K562 (cell line): ENCODE results near the gene MALAT1. TPM values are rescaled to one million over a fixed set of nuclear protein-coding genes. Genes with fewer than 3 reads are reported as not detected.

ENCODE experiments used
- BDP1 ChIP-seq: IDR thresholded peaks from 3 replicates; pipeline ENCODE4 v1.6.1; 2011; ENCODE audit not compliant: insufficient read length, insufficient read depth
- CGGBP1 ChIP-seq: fragments of 250-450 bp; sonication (Bioruptor Pico); IDR thresholded peaks from 2 replicates; pipeline ENCODE4 v1.9.0; 2021; ENCODE audit warnings: mild to moderate bottlenecking
- E2F5 ChIP-seq: sonication (generic); formaldehyde crosslinking; IDR thresholded peaks from 2 replicates; pipeline ENCODE4 v1.8.0; 2022; ENCODE audit warnings: mild to moderate bottlenecking, missing genetic modification reagents
- E4F1 ChIP-seq: fragments of 250-450 bp; sonication (Bioruptor Pico); IDR thresholded peaks from 2 replicates; pipeline ENCODE4 v1.5.0; 2021; ENCODE audit warnings: mild to moderate bottlenecking, borderline replicate concordance
- EWSR1 ChIP-seq: fragments of 450-650 bp; IDR thresholded peaks from 2 replicates; pipeline ENCODE4 v1.6.1; 2018; ENCODE audit warnings: borderline replicate concordance, mild to moderate bottlenecking, low read depth, moderate library complexity; ENCODE audit not compliant: partially characterized antibody
- EZH2 ChIP-seq: IDR thresholded peaks from 2 replicates; pipeline ENCODE4 v1.6.1; 2012; ENCODE audit warnings: low read depth, mild to moderate bottlenecking, inconsistent platforms, low read length, borderline replicate concordance
- FIP1L1 ChIP-seq: fragments of 200-400 bp; formaldehyde crosslinking; IDR thresholded peaks from 2 replicates; pipeline ENCODE4 v1.6.1; 2018; ENCODE audit warnings: mild to moderate bottlenecking, low read depth, low read length; ENCODE audit not compliant: poor library complexity, severe bottlenecking
- KDM2B ChIP-seq: fragments of 250-450 bp; sonication (Bioruptor Pico); IDR thresholded peaks from 2 replicates; pipeline ENCODE4 v1.8.0; 2021; ENCODE audit warnings: mild to moderate bottlenecking, moderate library complexity
- KLF13 ChIP-seq: fragments of 450-650 bp; IDR thresholded peaks from 2 replicates; pipeline ENCODE4 v1.6.1; 2016; ENCODE audit warnings: missing genetic modification characterization, low read depth, mild to moderate bottlenecking, missing compliant biosample characterization, moderate library complexity, borderline replicate concordance
- MNT ChIP-seq, 2 experiments: fragments of 450-650 bp; conservative IDR thresholded peaks; 2 replicates each; pipeline ENCODE4 v1.6.1; 2017; ENCODE audit warnings: mild to moderate bottlenecking in 2 of 2, moderate library complexity in 2 of 2
- RNF2 ChIP-seq: sonication (generic); IDR thresholded peaks from 2 replicates; pipeline ENCODE4 v1.6.1; 2016
- SMAD4 ChIP-seq: fragments of 250-450 bp; sonication (Bioruptor Pico); conservative IDR thresholded peaks from 2 replicates; pipeline ENCODE4 v1.8.0; 2021; ENCODE audit warnings: inconsistent platforms, mild to moderate bottlenecking, moderate library complexity
- SMARCB1 ChIP-seq: IDR thresholded peaks from 2 replicates; pipeline ENCODE4 v1.6.1; 2011; ENCODE audit warnings: improper control_type of control experiment, low read depth; ENCODE audit not compliant: insufficient read length
- SRSF3 ChIP-seq: fragments of 200-400 bp; formaldehyde crosslinking; IDR thresholded peaks from 2 replicates; pipeline ENCODE4 v1.6.1; 2016; ENCODE audit warnings: mild to moderate bottlenecking, low read length, moderate library complexity; ENCODE audit not compliant: insufficient read depth
- TFAP4 ChIP-seq: sonication (generic); formaldehyde crosslinking; IDR thresholded peaks from 2 replicates; pipeline ENCODE4 v1.8.0; 2022; ENCODE audit warnings: missing genetic modification reagents, mild to moderate bottlenecking, moderate library complexity, borderline replicate concordance
- ZNF518B ChIP-seq: fragments of 250-450 bp; sonication (Bioruptor Pico); IDR thresholded peaks from 2 replicates; pipeline ENCODE4 v1.5.0; 2021; ENCODE audit warnings: mild to moderate bottlenecking, moderate library complexity
- ZNF583 ChIP-seq: fragments of 250-450 bp; sonication (Bioruptor Pico); IDR thresholded peaks from 2 replicates; pipeline ENCODE4 v1.4.0; 2020
- polyA plus RNA-seq, 8 experiments: library from polyadenylated mRNA; depleted of rRNA in 4 of 8; stranded (reverse) in 5 of 8; unstranded in 3 of 8; fragments of >200 nt; fragmentation: Nextera tagmentation in 2 of 8; fragmentation: Illumina TruSeq in 1 of 8; extraction: Ambion mirVana in 2 of 8; extraction: Trizol in 1 of 8; gene quantifications; 2 replicates each; pipeline versions ENCODE4 v1.2.1 to v1.2.3, GENCODE V29; 2011 to 2014; ENCODE audit warnings: inconsistent platforms in 1 of 8, missing spikeins in 1 of 8
- total RNA-seq, 7 experiments: library from RNA; depleted of rRNA in 6 of 7; stranded (reverse); fragments of >200 nt in 6 of 7; fragmentation: Illumina TruSeq in 2 of 7; extraction: Trizol in 2 of 7; gene quantifications; 2 replicates each; pipeline versions ENCODE4 v1.2.1 to v1.2.3, GENCODE V29; 2011 to 2021; ENCODE audit warnings: low replicate concordance in 1 of 7

The MALAT1 gene
- total and polyA plus RNA-seq, 9 of the 15 experiments (the other 6 are each of a cell fraction or from before 2014, with no cell fraction given): 363 to 8,715 (median 2,351) TPM

GRCh38 chr11:65454696-65455456 is 44.0 kb upstream of the MALAT1 start (continued):
- TF ChIP-seq E4F1 (no peak), SMARCB1 (no peak), BDP1 (no peak), MNT (conservative IDR thresholded peaks at IDR 0.05) (peak; percentile 41 to 70; a peak in 3 of 4 replicates), KDM2B (no peak), SRSF3 (no peak), FIP1L1 (no peak), ZNF583 (no peak), EZH2 (no peak), TFAP4 (peak; percentile 58), KLF13 (tag) (peak; percentile 64; the same call in 1 of the 2 replicates), RNF2 (no peak), ZNF518B (CRISPR knock-in tag) (no peak), SMAD4 (CRISPR knock-in tag) (no peak; the same call in 1 of the 2 replicates), E2F5 (CRISPR knock-in tag) (no peak), EWSR1 (no peak), CGGBP1 (peak; percentile 58; the same call in 1 of the 2 replicates)
